SU-DHL-6 (cell line): ENCODE measurements around the gene BOD1L1.

Source experiments
- H2AFZ ChIP-seq: fragments of 200-600 bp; sonication (generic); 2 replicates; pipeline ENCODE4 v1.6.1; 2014; ENCODE audit warnings: low read depth, mild to moderate bottlenecking, moderate library complexity, mixed read lengths, antibody characterized with exemption, low read length; ENCODE audit not compliant: severe bottlenecking
- H3F3A ChIP-seq: fragments of 200-600 bp; shearing (Covaris generic); 2 replicates; pipeline ENCODE4 v1.6.0; 2016; ENCODE audit warnings: antibody characterized with exemption, mild to moderate bottlenecking; ENCODE audit not compliant: insufficient read depth
- H3K27ac ChIP-seq: fragments of 200-600 bp; sonication (generic); 2 replicates; pipeline ENCODE4 v1.5.1; 2016; ENCODE audit warnings: low read depth, mild to moderate bottlenecking, low read length, moderate library complexity, mixed read lengths
- H3K27me3 ChIP-seq: fragments of 200-600 bp; sonication (generic), shearing (Covaris generic); 2 replicates; pipeline ENCODE4 v1.6.0; 2014; ENCODE audit warnings: mild to moderate bottlenecking, low read length
- H3K36me3 ChIP-seq: fragments of 200-600 bp; sonication (generic); 2 replicates; pipeline ENCODE4 v1.6.1; 2014; ENCODE audit warnings: mild to moderate bottlenecking, low read length, mixed read lengths
- H3K4me2 ChIP-seq: fragments of 300-600, 200-600 bp; shearing (Covaris generic), sonication (generic); 2 replicates; pipeline ENCODE4 v1.6.0; 2014; ENCODE audit warnings: low read length, low read depth, mild to moderate bottlenecking; ENCODE audit not compliant: poor library complexity, severe bottlenecking
- H3K4me3 ChIP-seq: fragments of 200-600 bp; sonication (generic); 2 replicates; pipeline ENCODE4 v1.5.1; 2014; ENCODE audit warnings: antibody characterized with exemption, low read length, mild to moderate bottlenecking, mixed read lengths; ENCODE audit not compliant: insufficient read depth, poor library complexity, severe bottlenecking
- H3K79me2 ChIP-seq: fragments of 200-600 bp; sonication (generic); 2 replicates; pipeline ENCODE4 v1.6.1; 2014; ENCODE audit warnings: mild to moderate bottlenecking, low read length, moderate library complexity; ENCODE audit not compliant: insufficient read depth
- H3K9ac ChIP-seq: fragments of 200-600 bp; sonication (generic); 2 replicates; pipeline ENCODE4 v1.7.0; 2014; ENCODE audit warnings: mild to moderate bottlenecking, low read length
- H3K9me2 ChIP-seq: fragments of 200-600 bp; sonication (generic); replicated peaks from 2 replicates; pipeline ENCODE4 v1.6.1; 2014; ENCODE audit warnings: low read length; ENCODE audit not compliant: insufficient read depth
- H3K9me3 ChIP-seq: fragments of 200-600 bp; sonication (generic); 2 replicates; pipeline ENCODE4 v1.6.1; 2014; ENCODE audit warnings: low read length, mixed read lengths; ENCODE audit not compliant: insufficient read depth
- H4K20me1 ChIP-seq: fragments of 200-600 bp; sonication (generic); 2 replicates; pipeline ENCODE4 v1.6.1; 2014; ENCODE audit warnings: low read depth, mild to moderate bottlenecking, antibody characterized with exemption, low read length, moderate library complexity, mixed read lengths
- EZH2phosphoT487 ChIP-seq: fragments of 200-600 bp; sonication (generic), shearing (Covaris generic); conservative IDR thresholded peaks from 2 replicates; pipeline ENCODE4 v1.6.1; 2018; ENCODE audit warnings: mild to moderate bottlenecking, antibody characterized with exemption, low read length, moderate library complexity, mixed read lengths
- TF ChIP-seq, protein P1 (sequence below): fragments of 200-600 bp; sonication (generic); IDR thresholded peaks from one replicate; pipeline ENCODE4 v1.5.1; 2017; ENCODE audit warnings: antibody characterized with exemption, mild to moderate bottlenecking, low read length, moderate library complexity; ENCODE audit not compliant: insufficient read depth, poor library complexity, severe bottlenecking

Gene BOD1L1

GRCh38 chr4:13523105-13523477 is 104.4 kb downstream of the BOD1L1 start:
- H2AFZ ChIP-seq, result no peak overlapping the region
- H3K4me3 ChIP-seq, result no peak overlapping the region
- H3K27ac ChIP-seq, result no peak overlapping the region
- H3F3A ChIP-seq, result no peaks in the 10 kb centered on the region
- H3K9ac ChIP-seq, result no peak overlapping the region
- H3K4me2 ChIP-seq, result no peak overlapping the region
- no peaks in the 10 kb centered on the region for H3K9me2 ChIP-seq
- H3K36me3 ChIP-seq, result no peaks in the 10 kb centered on the region
- TF ChIP-seq EZH2phosphoT487, result no peak
- TF ChIP-seq, protein P1, sequence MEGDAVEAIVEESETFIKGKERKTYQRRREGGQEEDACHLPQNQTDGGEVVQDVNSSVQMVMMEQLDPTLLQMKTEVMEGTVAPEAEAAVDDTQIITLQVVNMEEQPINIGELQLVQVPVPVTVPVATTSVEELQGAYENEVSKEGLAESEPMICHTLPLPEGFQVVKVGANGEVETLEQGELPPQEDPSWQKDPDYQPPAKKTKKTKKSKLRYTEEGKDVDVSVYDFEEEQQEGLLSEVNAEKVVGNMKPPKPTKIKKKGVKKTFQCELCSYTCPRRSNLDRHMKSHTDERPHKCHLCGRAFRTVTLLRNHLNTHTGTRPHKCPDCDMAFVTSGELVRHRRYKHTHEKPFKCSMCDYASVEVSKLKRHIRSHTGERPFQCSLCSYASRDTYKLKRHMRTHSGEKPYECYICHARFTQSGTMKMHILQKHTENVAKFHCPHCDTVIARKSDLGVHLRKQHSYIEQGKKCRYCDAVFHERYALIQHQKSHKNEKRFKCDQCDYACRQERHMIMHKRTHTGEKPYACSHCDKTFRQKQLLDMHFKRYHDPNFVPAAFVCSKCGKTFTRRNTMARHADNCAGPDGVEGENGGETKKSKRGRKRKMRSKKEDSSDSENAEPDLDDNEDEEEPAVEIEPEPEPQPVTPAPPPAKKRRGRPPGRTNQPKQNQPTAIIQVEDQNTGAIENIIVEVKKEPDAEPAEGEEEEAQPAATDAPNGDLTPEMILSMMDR, result no peak
- H3K27me3 ChIP-seq, result no peaks in the 10 kb centered on the region
- no peaks in the 10 kb centered on the region for H3K9me3 ChIP-seq
- H3K79me2 ChIP-seq, result no peaks in the 10 kb centered on the region
- H4K20me1 ChIP-seq, result no peaks in the 10 kb centered on the region

- Histone ChIP-seq H3K4me3 (no peak overlapping the region), H2AFZ (no peak overlapping the region)
These were observed 105.0 kb downstream of the BOD1L1 start for GRCh38 chr4:13522282-13523104.

GRCh38 chr4:13521047-13521446 is 106.5 kb downstream of the BOD1L1 start:
- TF ChIP-seq EZH2phosphoT487, result no peak
- TF ChIP-seq, protein P1, result no peak
- H3K36me3 ChIP-seq, result no peaks in the 10 kb centered on the region
- H3K9ac ChIP-seq, result no peak overlapping the region
- H3K4me3 ChIP-seq, result no peak overlapping the region
- no peaks in the 10 kb centered on the region for H3K9me3 ChIP-seq
- H4K20me1 ChIP-seq, result no peaks in the 10 kb centered on the region
- H3K27me3 ChIP-seq, result no peaks in the 10 kb centered on the region
- H3K9me2 ChIP-seq, result no peaks in the 10 kb centered on the region
- H2AFZ ChIP-seq, result no peak overlapping the region
- no peak overlapping the region for H3K4me2 ChIP-seq
- no peaks in the 10 kb centered on the region for H3K79me2 ChIP-seq
- H3K27ac ChIP-seq, result no peak overlapping the region
- no peaks in the 10 kb centered on the region for H3F3A ChIP-seq

More at GRCh38 chr4:13522282-13523104, 105.0 kb downstream of the BOD1L1 start:
- no peak for TF ChIP-seq EZH2phosphoT487
- TF ChIP-seq, protein P1, result no peak
- Histone ChIP-seq H3K27me3 (no peaks in the 10 kb centered on the region), H3K9me2 (no peaks in the 10 kb centered on the region), H3K4me2 (no peak overlapping the region), H3K9ac (no peak overlapping the region), H3K36me3 (no peaks in the 10 kb centered on the region), H4K20me1 (no peaks in the 10 kb centered on the region), H3K27ac (no peak overlapping the region), H3F3A (no peaks in the 10 kb centered on the region), H3K9me3 (no peaks in the 10 kb centered on the region), H3K79me2 (no peaks in the 10 kb centered on the region)
